Measurements from ENCODE around the gene MACC1. TPM values are rescaled to one million over a fixed set of nuclear protein-coding genes. Genes with fewer than 3 reads are reported as not detected.
"Not testable (repeated sequence)": the region's sequence is repeated elsewhere in the genome, so short reads cannot be mapped to it uniquely, and the experiment has no call there.

MACC1 gene
- total and polyA plus RNA-seq, 4 donors: 0.02 to 1.0 (median 0.50) TPM

DNA sequence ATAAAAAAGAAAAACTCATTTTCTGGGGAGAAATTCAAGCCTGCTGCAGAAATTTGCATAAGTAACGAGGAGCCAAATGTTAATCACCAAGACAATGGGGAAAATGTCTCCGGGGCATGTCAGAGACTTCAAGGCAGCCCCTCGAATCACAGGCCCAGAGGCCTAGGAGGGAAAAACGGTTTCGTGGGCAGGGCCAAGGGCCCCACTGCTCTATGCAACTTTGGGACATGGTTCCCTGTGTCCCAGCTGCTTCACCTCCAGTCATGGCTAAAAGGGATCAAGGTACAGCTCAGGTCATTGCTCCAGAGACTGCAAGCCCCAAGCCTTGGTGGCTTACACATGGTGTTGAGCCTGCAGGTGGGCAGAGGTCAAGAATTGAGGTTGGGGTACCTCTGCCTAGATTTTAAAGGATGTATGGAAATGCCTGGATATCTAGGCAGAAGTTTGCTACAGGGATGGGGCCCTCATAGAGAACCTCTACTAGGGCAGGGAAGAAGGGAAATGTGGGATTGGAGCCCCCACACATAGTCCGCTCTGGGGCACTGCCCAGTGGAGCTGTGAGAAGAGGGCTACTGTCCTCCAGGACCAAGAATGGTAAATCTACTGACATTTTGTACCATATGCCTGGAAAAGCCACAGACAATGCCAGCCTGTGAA, 8.4 kb downstream of the MACC1 start:
- no peak overlapping the region for H3K4me3 ChIP-seq (ENCODE audit: low read depth in 1 of 3, low read length in 3 of 3)
- H3K36me3 ChIP-seq (ENCODE audit: control insufficient read depth in 4 of 4, insufficient read depth in 3 of 4, low read depth in 1 of 4, low read length in 3 of 4): no peaks in the 10 kb centered on the region
- H3K4me1 ChIP-seq (ENCODE audit: control insufficient read depth in 4 of 4, insufficient read depth in 4 of 4, low read length in 3 of 4): no peaks in the 10 kb centered on the region
- H3K27ac ChIP-seq (ENCODE audit: low read depth in 1 of 2, low read length in 2 of 2): no peak overlapping the region
- WGBS: 80% methylated on average over 6 of the region's 6 CpGs
- DNase-seq (ENCODE audit: low spot score): no peak
- no peaks in the 10 kb centered on the region for H3K27me3 ChIP-seq (ENCODE audit: control insufficient read depth in 4 of 4, insufficient read depth in 4 of 4, low read length in 3 of 4)
- peaks cover 0 to 3% (median 1%) of the 10 kb centered on the region in 4 donors for H3K9me3 ChIP-seq (ENCODE audit: control insufficient read depth in 4 of 4, low read length in 3 of 4)
- no peak for TF ChIP-seq FOXA2 (IDR thresholded peaks at IDR 0.05)
- TF ChIP-seq, protein P1, sequence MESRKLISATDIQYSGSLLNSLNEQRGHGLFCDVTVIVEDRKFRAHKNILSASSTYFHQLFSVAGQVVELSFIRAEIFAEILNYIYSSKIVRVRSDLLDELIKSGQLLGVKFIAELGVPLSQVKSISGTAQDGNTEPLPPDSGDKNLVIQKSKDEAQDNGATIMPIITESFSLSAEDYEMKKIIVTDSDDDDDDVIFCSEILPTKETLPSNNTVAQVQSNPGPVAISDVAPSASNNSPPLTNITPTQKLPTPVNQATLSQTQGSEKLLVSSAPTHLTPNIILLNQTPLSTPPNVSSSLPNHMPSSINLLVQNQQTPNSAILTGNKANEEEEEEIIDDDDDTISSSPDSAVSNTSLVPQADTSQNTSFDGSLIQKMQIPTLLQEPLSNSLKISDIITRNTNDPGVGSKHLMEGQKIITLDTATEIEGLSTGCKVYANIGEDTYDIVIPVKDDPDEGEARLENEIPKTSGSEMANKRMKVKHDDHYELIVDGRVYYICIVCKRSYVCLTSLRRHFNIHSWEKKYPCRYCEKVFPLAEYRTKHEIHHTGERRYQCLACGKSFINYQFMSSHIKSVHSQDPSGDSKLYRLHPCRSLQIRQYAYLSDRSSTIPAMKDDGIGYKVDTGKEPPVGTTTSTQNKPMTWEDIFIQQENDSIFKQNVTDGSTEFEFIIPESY (IDR thresholded peaks at IDR 0.05): no peak
- TF ChIP-seq, protein P2, sequence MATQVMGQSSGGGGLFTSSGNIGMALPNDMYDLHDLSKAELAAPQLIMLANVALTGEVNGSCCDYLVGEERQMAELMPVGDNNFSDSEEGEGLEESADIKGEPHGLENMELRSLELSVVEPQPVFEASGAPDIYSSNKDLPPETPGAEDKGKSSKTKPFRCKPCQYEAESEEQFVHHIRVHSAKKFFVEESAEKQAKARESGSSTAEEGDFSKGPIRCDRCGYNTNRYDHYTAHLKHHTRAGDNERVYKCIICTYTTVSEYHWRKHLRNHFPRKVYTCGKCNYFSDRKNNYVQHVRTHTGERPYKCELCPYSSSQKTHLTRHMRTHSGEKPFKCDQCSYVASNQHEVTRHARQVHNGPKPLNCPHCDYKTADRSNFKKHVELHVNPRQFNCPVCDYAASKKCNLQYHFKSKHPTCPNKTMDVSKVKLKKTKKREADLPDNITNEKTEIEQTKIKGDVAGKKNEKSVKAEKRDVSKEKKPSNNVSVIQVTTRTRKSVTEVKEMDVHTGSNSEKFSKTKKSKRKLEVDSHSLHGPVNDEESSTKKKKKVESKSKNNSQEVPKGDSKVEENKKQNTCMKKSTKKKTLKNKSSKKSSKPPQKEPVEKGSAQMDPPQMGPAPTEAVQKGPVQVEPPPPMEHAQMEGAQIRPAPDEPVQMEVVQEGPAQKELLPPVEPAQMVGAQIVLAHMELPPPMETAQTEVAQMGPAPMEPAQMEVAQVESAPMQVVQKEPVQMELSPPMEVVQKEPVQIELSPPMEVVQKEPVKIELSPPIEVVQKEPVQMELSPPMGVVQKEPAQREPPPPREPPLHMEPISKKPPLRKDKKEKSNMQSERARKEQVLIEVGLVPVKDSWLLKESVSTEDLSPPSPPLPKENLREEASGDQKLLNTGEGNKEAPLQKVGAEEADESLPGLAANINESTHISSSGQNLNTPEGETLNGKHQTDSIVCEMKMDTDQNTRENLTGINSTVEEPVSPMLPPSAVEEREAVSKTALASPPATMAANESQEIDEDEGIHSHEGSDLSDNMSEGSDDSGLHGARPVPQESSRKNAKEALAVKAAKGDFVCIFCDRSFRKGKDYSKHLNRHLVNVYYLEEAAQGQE (IDR thresholded peaks at IDR 0.05): no peak
- TF ChIP-seq NR2F2 (IDR thresholded peaks at IDR 0.05): no peak
- no peak for TF ChIP-seq GABPA (IDR thresholded peaks at IDR 0.05 in 1 of 2, conservative IDR thresholded peaks at IDR 0.05 in 1 of 2)
- no peak for TF ChIP-seq TAF1 (conservative IDR thresholded peaks at IDR 0.05)
- TF ChIP-seq, protein P3, sequence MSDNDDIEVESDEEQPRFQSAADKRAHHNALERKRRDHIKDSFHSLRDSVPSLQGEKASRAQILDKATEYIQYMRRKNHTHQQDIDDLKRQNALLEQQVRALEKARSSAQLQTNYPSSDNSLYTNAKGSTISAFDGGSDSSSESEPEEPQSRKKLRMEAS (IDR thresholded peaks at IDR 0.05): no peak
- TF ChIP-seq, protein P4, sequence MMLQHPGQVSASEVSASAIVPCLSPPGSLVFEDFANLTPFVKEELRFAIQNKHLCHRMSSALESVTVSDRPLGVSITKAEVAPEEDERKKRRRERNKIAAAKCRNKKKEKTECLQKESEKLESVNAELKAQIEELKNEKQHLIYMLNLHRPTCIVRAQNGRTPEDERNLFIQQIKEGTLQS (IDR thresholded peaks at IDR 0.05): no peak
- no peak for TF ChIP-seq SP1 (IDR thresholded peaks at IDR 0.05)
- TF ChIP-seq HNF4A (conservative IDR thresholded peaks at IDR 0.05): no peak
- H3K9ac ChIP-seq (ENCODE audit: low read depth in 1 of 2, low read length in 2 of 2): no peak overlapping the region

DNA sequence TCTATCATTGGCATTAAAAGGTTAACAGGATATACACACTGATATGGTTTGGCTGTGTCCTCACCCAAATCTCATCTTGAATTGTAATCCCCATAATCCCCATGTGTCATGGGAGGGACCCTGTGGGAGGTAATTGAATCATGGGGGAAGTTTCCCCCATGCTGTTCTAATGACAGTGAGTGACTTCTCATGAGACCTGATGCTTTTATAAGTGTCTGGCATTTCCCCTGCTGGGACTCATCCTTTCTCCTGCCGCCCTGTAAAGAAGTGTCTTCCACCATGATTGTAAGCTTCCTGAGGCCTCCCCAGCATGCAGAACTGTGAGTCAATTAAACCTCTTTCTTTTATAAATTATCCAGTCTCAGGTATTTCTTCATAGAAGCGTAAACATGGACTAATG, 9.4 kb downstream of the MACC1 start:
- WGBS: 92% methylated on average over 2 of the region's 2 CpGs
- not testable (repeated sequence) for H3K27me3 ChIP-seq (ENCODE audit: control insufficient read depth in 4 of 4, insufficient read depth in 4 of 4, low read length in 3 of 4); H3K9ac ChIP-seq (ENCODE audit: low read depth in 1 of 2, low read length in 2 of 2); H3K36me3 ChIP-seq (ENCODE audit: control insufficient read depth in 4 of 4, insufficient read depth in 3 of 4, low read depth in 1 of 4, low read length in 3 of 4); H3K4me3 ChIP-seq (ENCODE audit: low read depth in 1 of 3, low read length in 3 of 3); DNase-seq (ENCODE audit: low spot score); H3K9me3 ChIP-seq (ENCODE audit: control insufficient read depth in 4 of 4, low read length in 3 of 4); H3K27ac ChIP-seq (ENCODE audit: low read depth in 1 of 2, low read length in 2 of 2); H3K4me1 ChIP-seq (ENCODE audit: control insufficient read depth in 4 of 4, insufficient read depth in 4 of 4, low read length in 3 of 4)

Measured in liver (tissue), 9 donors.